Esophagus (tissue), 2 donors: ENCODE results near the gene KLF2. TPM values are rescaled to one million over a fixed set of nuclear protein-coding genes. Genes with fewer than 3 reads are reported as not detected.

Source experiments
- H3K27ac ChIP-seq, 2 donors: one replicate each; pipeline ENCODE4 v1.5.1; 2013; ENCODE audit warnings: low read depth in 2 of 2, mild to moderate bottlenecking in 2 of 2, inconsistent platforms in 1 of 2, low read length in 1 of 2, moderate library complexity in 1 of 2
- H3K27me3 ChIP-seq, 2 donors: one replicate each; pipeline ENCODE4 v1.6.1; 2013; ENCODE audit warnings: low read length in 2 of 2, control low read depth in 1 of 2, mild to moderate bottlenecking in 1 of 2; ENCODE audit not compliant: insufficient read depth in 2 of 2, control insufficient read depth in 1 of 2
- H3K36me3 ChIP-seq, 2 donors: one replicate each; pipeline ENCODE4 v1.6.1; 2013; ENCODE audit warnings: low read length in 1 of 2; ENCODE audit not compliant: control insufficient read depth in 2 of 2, insufficient read depth in 2 of 2
- H3K4me1 ChIP-seq, 2 donors: one replicate each; pipeline ENCODE4 v1.6.1; 2013; ENCODE audit warnings: low read length in 1 of 2; ENCODE audit not compliant: control insufficient read depth in 2 of 2, insufficient read depth in 2 of 2
- H3K4me3 ChIP-seq, 2 donors: one replicate each; pipeline ENCODE4 v1.5.1; 2013; ENCODE audit warnings: low read length in 2 of 2, mild to moderate bottlenecking in 2 of 2, low read depth in 1 of 2, moderate library complexity in 1 of 2
- H3K9me3 ChIP-seq, 2 donors: one replicate each; pipeline ENCODE4 v1.6.1; 2013; ENCODE audit warnings: mild to moderate bottlenecking in 2 of 2, low read depth in 1 of 2, low read length in 1 of 2, moderate library complexity in 1 of 2; ENCODE audit not compliant: control insufficient read depth in 2 of 2, insufficient read depth in 1 of 2
- WGBS, 2 donors: extraction: QIAGEN DNeasy Blood & Tissue Kit; methylation state at CpG; one replicate each; pipeline ENCODE4 v1.1.7; 2013; 5-methylcytosine and 5-hydroxymethylcytosine counted together
- polyA plus RNA-seq, 2 donors: library from polyadenylated mRNA; stranded (reverse); fragments of 200-250 nt; gene quantifications; one replicate each; pipeline ENCODE4 v1.2.3, GENCODE V29; 2013
- donor health status: healthy with polysubstance abuse.
- donor health status: Bipolar disorder and iron deficiency.

The KLF2 gene
- polyA plus RNA-seq, 2 donors: 2.4 to 12.1 TPM

DNA sequence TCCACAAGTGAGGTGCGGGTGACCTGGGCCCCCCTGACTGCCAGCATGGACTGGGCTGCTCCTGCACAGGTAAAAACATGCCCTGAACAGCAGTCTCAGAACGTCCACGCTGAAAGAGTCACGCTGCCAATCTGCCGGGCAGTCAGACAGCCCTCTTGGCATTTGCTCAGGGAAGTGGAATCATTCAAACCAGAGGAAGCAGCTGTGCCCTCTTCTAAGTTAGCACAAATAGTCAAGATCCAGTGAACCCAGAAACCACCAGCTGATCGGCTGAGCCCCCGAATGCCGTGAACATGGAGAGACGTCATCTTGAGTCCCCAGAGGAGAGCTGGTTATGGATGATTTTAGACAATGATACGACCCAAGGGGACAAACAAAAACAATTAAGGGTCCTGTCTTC, 34.4 kb downstream of the KLF2 start:
- Histone ChIP-seq H3K36me3 (peaks cover 0 to 6% of the 10 kb centered on the region in 2 donors), H3K9me3 (no peaks in the 10 kb centered on the region), H3K27ac (no peak overlapping the region), H3K4me3 (no peak overlapping the region), H3K4me1 (peaks cover 5 to 11% of the 10 kb centered on the region in 2 donors), H3K27me3 (no peaks in the 10 kb centered on the region)
- 44 to 61% methylated on average over 10 of the region's 10 CpGs for WGBS, 2 donors

- peaks cover 5 to 11% of the 10 kb centered on the region in 2 donors for H3K4me1 ChIP-seq
- H3K36me3 ChIP-seq: peaks cover 0 to 6% of the 10 kb centered on the region in 2 donors
- no peak overlapping the region for H3K4me3 ChIP-seq
- H3K27ac ChIP-seq: no peak overlapping the region
- H3K9me3 ChIP-seq: no peaks in the 10 kb centered on the region
- WGBS, 2 donors: 91 to 93% methylated on average over 6 of the region's 6 CpGs
- H3K27me3 ChIP-seq: no peaks in the 10 kb centered on the region
These were observed 35.3 kb downstream of the KLF2 start for GRCh38 chr19:16359964-16360363.

GRCh38 chr19:16360738-16361137, 36.1 kb downstream of the KLF2 start:
- 83 to 94% methylated on average over 10 of the region's 10 CpGs for WGBS, 2 donors

DNA sequence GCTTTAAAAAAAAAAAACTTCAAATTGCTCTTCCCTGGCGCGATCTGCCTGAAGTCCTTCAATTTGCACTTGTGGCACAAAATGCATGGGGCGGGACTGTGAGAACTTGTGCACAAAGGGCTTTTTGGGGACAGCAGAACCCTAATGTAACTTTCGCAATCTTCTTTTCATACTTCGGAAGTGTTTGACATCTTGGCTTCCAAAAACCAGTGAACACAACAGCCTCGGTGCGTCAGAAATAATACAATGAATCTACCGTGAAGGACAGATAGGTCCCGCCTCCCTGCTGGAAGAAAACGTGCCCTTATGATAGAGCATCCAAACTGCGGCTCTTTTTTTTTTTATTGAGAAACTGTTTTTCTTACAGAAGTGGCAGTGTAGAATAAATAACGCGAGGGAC, 36.6 kb downstream of the KLF2 start:
- Histone ChIP-seq H3K27me3 (no peaks in the 10 kb centered on the region), H3K27ac (no peak overlapping the region), H3K36me3 (peaks cover 0 to 4% of the 10 kb centered on the region in 2 donors), H3K4me3 (no peak overlapping the region), H3K4me1 (peaks cover 4 to 5% of the 10 kb centered on the region in 2 donors), H3K9me3 (no peaks in the 10 kb centered on the region)
- WGBS, 2 donors: 71 to 73% methylated on average over 13 of the region's 13 CpGs

More at GRCh38 chr19:16360738-16361137, 36.1 kb downstream of the KLF2 start:
- no peak overlapping the region for H3K27ac ChIP-seq
- no peaks in the 10 kb centered on the region for H3K27me3 ChIP-seq
- no peak overlapping the region for H3K4me3 ChIP-seq
- H3K36me3 ChIP-seq: peaks cover 0 to 3% of the 10 kb centered on the region in 2 donors
- H3K9me3 ChIP-seq: no peaks in the 10 kb centered on the region
- peaks cover 5% of the 10 kb centered on the region in 2 donors for H3K4me1 ChIP-seq

GRCh38 chr19:16361926-16362325, 37.3 kb downstream of the KLF2 start:
- peaks cover 0 to 4% of the 10 kb centered on the region in 2 donors for H3K36me3 ChIP-seq
- H3K4me3 ChIP-seq: no peak overlapping the region
- peak overlapping the region in 1 of 2 donors; percentile 23 for H3K27ac ChIP-seq
- no peaks in the 10 kb centered on the region for H3K27me3 ChIP-seq
- no peaks in the 10 kb centered on the region for H3K9me3 ChIP-seq
- peaks cover 4 to 5% of the 10 kb centered on the region in 2 donors for H3K4me1 ChIP-seq
- 84 to 87% methylated on average over 10 of the region's 10 CpGs for WGBS, 2 donors

- 53 to 60% methylated on average over 19 to 20 of the region's 20 CpGs for WGBS, 2 donors
- H3K9me3 ChIP-seq: no peaks in the 10 kb centered on the region
- H3K4me3 ChIP-seq: no peak overlapping the region
- peaks cover 0 to 4% of the 10 kb centered on the region in 2 donors for H3K36me3 ChIP-seq
- H3K27ac ChIP-seq: no peak overlapping the region
- peaks cover 4 to 5% of the 10 kb centered on the region in 2 donors for H3K4me1 ChIP-seq
- H3K27me3 ChIP-seq: no peaks in the 10 kb centered on the region
These were observed 38.7 kb downstream of the KLF2 start for GRCh38 chr19:16363133-16363851.

DNA sequence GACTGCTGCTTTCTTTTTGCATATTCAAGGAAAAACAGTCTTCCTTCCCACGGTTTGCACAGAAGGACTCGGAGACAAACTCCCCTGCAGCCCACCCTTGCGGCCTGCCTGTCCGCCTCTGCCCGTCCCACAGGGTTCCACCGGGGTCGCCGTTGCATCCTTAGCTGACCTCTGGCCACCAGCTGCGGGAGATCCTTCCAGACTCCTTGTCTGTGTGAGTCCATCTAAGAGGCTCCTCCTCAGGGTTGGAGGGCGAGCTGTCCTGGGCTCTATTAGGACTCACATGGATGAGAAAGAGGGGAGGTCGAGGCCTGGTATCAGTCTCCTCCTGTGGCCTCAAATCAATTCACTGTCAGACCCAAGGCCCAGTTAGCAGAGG, 39.2 kb downstream of the KLF2 start:
- H3K36me3 ChIP-seq: peaks cover 0 to 4% of the 10 kb centered on the region in 2 donors
- no peak overlapping the region for H3K27ac ChIP-seq
- H3K4me1 ChIP-seq: peaks cover 4% of the 10 kb centered on the region in 2 donors
- no peak overlapping the region for H3K4me3 ChIP-seq
- H3K27me3 ChIP-seq: no peaks in the 10 kb centered on the region
- no peaks in the 10 kb centered on the region for H3K9me3 ChIP-seq
- 74 to 80% methylated on average over 11 of the region's 11 CpGs for WGBS, 2 donors

DNA sequence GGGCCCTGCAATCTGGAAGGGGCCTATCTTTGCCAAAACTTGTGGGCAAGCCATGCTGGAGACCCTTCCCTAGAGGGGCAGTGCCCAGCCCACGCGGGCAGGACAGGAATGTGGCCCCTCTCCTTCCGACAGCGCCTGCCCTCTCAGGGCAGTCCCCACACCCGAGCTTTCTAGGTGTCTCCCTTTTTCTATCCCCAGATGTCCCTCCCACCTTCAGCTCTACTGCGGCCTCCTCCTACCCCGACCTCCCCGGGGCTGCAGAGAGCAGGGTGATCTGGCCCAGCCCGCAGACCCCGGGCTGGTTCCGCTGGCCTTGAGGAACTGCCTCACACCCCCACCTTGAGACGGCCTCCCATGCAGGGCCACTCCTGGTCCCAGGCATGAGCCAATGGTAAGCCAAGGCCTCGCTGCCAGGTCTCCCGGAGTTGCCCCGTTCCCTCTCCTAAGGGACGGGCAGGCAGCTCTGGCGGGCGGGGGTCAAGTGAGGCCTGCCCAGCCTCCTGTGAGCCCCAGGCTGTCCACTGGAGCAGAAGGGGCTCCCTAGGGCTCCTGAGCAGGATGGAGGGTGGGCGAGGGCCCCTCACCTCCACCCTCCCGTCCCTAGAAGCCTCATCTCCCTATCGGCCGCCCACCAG, 39.7 kb downstream of the KLF2 start:
- 93 to 96% methylated on average over 22 of the region's 22 CpGs for WGBS, 2 donors
- Histone ChIP-seq H3K4me1 (peaks cover 0 to 4% of the 10 kb centered on the region in 2 donors), H3K4me3 (no peak overlapping the region), H3K27ac (no peak overlapping the region), H3K36me3 (peaks cover 0 to 3% of the 10 kb centered on the region in 2 donors), H3K9me3 (no peaks in the 10 kb centered on the region), H3K27me3 (no peaks in the 10 kb centered on the region)

GRCh38 chr19:16365300-16365996, 40.8 kb downstream of the KLF2 start:
- peaks cover 0 to 6% of the 10 kb centered on the region in 2 donors for H3K4me1 ChIP-seq
- WGBS, 2 donors: 79 to 88% methylated on average over 12 of the region's 12 CpGs
- H3K27me3 ChIP-seq: no peaks in the 10 kb centered on the region
- H3K9me3 ChIP-seq: no peaks in the 10 kb centered on the region
- H3K36me3 ChIP-seq: peaks cover 3 to 4% of the 10 kb centered on the region in 2 donors
- H3K27ac ChIP-seq: no peak overlapping the region
- H3K4me3 ChIP-seq: no peak overlapping the region
